HUES64 (cell line): ENCODE results near the gene NOS2. TPM values are rescaled to one million over a fixed set of nuclear protein-coding genes. Genes with fewer than 3 reads are reported as not detected.
"Not testable (repeated sequence)": the region's sequence is repeated elsewhere in the genome, so short reads cannot be mapped to it uniquely, and the experiment has no call there.

Experiments used
- H3K27ac ChIP-seq: 2 replicates; pipeline ENCODE4 v1.7.0; 2013; ENCODE audit warnings: low read depth, low read length, inconsistent platforms
- H3K27me3 ChIP-seq: 2 replicates; pipeline ENCODE4 v1.6.1; 2013; ENCODE audit warnings: mild to moderate bottlenecking, low read length; ENCODE audit not compliant: insufficient read depth
- H3K36me3 ChIP-seq: 2 replicates; pipeline ENCODE4 v1.6.1; 2013; ENCODE audit warnings: mild to moderate bottlenecking, low read length; ENCODE audit not compliant: insufficient read depth
- H3K4me1 ChIP-seq: 2 replicates; pipeline ENCODE4 v1.6.1; 2013; ENCODE audit warnings: mild to moderate bottlenecking, low read length, moderate library complexity; ENCODE audit not compliant: insufficient read depth
- H3K4me3 ChIP-seq: 2 replicates; pipeline ENCODE4 v1.5.1; 2013; ENCODE audit warnings: mild to moderate bottlenecking, low read length, moderate library complexity
- H3K9ac ChIP-seq: 2 replicates; pipeline ENCODE4 v1.6.1; 2013; ENCODE audit warnings: mild to moderate bottlenecking, low read depth, low read length
- H3K9me3 ChIP-seq: 2 replicates; pipeline ENCODE4 v1.6.1; 2013; ENCODE audit warnings: low read depth, low read length; ENCODE audit not compliant: insufficient read depth
- WGBS: fragments of 150-250, 120-280 bp; methylation state at CpG from one replicate; pipeline ENCODE4 v1.1.7; 2013; ENCODE audit warnings: missing lambda C conversion rate; 5-methylcytosine and 5-hydroxymethylcytosine counted together
- polyA plus RNA-seq, 2 experiments: library from polyadenylated mRNA; stranded (reverse); fragments of 50-300 nt; gene quantifications; one replicate each; pipeline ENCODE4 v1.2.3, GENCODE V29; 2013

Gene NOS2
- polyA plus RNA-seq (2013, experiment 1 of 2) = 1.00 TPM
- 1.2 TPM for polyA plus RNA-seq (2013, experiment 2 of 2)

DNA sequence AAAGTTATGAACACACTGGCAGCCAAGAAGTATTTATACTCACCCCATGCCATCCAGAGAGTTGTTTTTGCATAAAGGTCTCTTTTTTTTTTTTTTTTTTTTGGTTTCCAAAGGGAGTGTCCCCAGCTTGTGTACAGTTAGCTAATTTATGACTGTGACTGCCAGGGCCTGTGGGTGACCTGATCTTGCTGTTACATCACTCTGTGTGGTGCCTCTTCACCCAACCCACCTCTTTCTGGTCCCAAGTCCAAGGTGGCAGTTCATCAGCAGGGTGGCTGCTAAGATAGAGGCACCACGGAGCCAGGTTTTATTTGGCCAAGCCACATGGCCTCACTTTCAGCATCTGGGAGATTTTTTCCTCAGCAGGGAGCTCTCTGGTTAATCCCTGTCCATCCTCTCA lies at the start of gene NOS2:
TSS of gene NOS2 (minus strand) at position 8 of the 400 bp plus-strand sequence. CDS start 1,720 bp downstream, outside the sequence.
- H3K27me3 ChIP-seq = 0 out of 2 replicates have a peak, but pooled peaks cover under 1% of the 10 kb centered on the region
- no peaks in the 10 kb centered on the region; the same call in 1 of the 2 replicates for H3K4me1 ChIP-seq
- H3K9ac ChIP-seq = no peak within 1 kb of the TSS
- 58% methylated on average over 1 of the region's 1 CpG for WGBS
- no peaks in the 10 kb centered on the region for H3K9me3 ChIP-seq
- no peak within 1 kb of the TSS for H3K27ac ChIP-seq
- no peak within 1 kb of the TSS for H3K4me3 ChIP-seq
- no peaks in the 10 kb centered on the region for H3K36me3 ChIP-seq

DNA sequence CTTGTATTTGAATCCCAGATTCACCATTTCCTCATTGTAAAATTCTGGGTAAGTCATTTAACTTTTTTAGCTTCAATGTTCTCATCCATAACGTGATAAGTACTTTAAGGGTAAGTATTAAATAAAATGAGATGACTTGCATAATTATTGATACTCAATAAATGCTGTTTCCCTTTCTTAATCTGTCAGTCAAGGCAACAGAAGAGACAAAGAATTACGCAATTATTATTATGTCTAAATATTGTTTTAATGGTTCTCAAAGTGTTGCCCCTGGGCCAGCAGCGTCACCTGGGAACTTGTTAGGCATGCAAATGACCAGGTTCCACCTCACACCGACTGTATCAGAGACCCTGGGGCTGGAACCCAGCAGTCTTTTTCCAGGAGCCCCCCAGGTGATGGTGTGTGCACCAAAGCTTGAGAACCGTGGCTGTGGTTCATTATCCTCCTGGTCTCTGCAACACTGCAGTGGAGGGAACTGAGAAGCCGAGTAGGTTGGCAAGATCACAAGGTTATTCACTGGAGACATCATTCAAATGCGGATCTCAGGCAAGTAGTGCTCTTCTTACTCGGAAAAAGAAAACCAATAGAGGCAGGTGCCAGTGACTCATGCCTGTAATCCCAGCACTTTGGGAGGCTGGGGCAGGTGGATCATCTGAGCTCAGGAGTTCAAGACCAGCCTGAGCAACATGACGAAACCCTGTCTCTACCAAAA lies 49.3 kb upstream of the NOS2 start:
- WGBS = 63% methylated on average over 7 of the region's 9 CpGs
- Histone ChIP-seq H3K4me1 (peaks cover 7% of the 10 kb centered on the region; the same call in 1 of the 2 replicates), H3K9me3 (no peaks in the 10 kb centered on the region), H3K27ac (no peak overlapping the region), H3K27me3 (no peaks in the 10 kb centered on the region), H3K36me3 (no peaks in the 10 kb centered on the region), H3K9ac (no peak overlapping the region), H3K4me3 (no peak overlapping the region)

DNA sequence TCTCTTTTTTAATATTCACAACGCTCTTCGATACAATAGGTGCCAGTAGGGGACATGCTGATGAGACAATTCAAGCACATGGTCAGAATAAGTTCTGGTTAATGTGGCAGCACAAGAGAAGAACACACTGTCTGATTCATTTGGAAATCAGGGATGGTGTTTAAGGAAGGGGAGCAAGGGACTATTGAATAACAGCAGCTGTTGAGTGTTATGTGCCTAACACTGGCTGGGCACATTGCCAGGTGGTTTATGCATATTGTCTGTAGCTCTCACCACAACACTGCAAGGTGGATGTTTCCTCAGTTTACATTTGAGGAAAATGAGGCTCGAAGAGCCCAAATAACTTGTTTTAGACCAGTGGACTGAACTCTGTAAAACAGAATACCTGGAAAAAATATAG lies 48.6 kb upstream of the NOS2 start:
- Histone ChIP-seq H3K4me1 (peaks cover 7% of the 10 kb centered on the region; the same call in 1 of the 2 replicates), H3K36me3 (no peaks in the 10 kb centered on the region), H3K4me3 (no peak overlapping the region), H3K27ac (no peak overlapping the region), H3K27me3 (no peaks in the 10 kb centered on the region), H3K9ac (no peak overlapping the region), H3K9me3 (no peaks in the 10 kb centered on the region)
- 91% methylated on average over 3 of the region's 3 CpGs for WGBS

DNA sequence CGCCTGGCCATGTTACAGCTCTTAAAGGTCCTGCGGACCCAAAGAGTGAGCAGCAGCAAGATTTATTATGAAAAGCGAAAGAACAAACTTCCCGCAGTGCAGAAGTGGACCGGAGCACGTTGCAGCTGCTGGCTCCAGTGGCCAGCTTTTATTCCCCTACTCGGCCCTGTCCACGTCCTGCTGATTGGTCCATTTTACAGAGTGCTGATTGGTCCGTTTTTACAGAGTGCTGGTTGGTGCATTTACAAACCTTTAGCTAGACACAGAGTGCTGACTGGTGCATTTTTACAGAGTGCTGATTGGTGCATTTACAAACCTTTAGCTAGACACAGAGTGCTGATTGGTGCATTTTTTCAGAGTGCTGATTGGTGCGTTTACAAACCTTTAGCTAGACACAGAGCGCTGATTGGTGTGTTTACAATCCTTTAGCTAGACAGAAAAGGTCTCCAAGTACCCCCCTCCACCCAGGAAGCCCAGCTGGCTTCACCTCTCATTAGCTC lies 46.5 kb upstream of the NOS2 start:
- H3K9me3 ChIP-seq, H3K9ac ChIP-seq, H3K4me3 ChIP-seq, H3K27me3 ChIP-seq, H3K36me3 ChIP-seq, H3K27ac ChIP-seq, H3K4me1 ChIP-seq: not testable (repeated sequence)
- WGBS = 95% methylated on average over 11 of the region's 11 CpGs

DNA sequence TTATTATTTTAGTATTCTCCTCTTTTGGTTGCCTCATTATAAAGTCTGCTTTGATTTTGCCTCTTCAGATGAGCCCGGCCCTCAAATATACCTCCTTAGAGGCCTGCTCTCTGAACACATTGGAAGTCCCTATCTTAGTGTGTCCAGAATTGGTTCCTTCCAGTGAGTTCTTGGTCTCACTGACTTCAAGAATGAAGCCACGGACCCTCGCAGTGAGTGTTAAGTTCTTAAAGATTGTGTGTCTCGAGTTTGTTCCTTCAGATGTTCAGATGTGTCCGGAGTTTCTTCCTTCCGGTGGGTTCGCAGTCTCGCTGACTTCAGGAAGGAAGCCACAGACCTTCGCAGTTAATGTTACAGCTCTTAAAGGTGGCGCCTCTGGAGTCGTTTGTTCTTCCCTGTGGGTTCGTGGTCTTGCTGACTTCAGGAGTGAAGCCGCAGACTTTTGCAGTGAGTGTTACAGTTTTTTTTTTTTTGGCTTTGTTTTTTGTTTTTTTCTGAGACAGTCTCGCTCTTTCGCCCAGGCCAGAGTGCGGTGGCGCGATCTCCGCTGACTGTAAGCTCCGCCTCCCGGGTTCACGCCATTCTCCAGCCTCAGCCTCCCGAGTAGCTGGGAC lies 45.8 kb upstream of the NOS2 start:
- Histone ChIP-seq H3K27me3 (no peaks in the 10 kb centered on the region), H3K4me3 (no peak overlapping the region), H3K4me1 (peaks cover 7% of the 10 kb centered on the region; the same call in 1 of the 2 replicates), H3K9ac (no peak overlapping the region), H3K27ac (no peak overlapping the region), H3K36me3 (no peaks in the 10 kb centered on the region), H3K9me3 (no peaks in the 10 kb centered on the region)
- 96% methylated on average over 23 of the region's 23 CpGs for WGBS

DNA sequence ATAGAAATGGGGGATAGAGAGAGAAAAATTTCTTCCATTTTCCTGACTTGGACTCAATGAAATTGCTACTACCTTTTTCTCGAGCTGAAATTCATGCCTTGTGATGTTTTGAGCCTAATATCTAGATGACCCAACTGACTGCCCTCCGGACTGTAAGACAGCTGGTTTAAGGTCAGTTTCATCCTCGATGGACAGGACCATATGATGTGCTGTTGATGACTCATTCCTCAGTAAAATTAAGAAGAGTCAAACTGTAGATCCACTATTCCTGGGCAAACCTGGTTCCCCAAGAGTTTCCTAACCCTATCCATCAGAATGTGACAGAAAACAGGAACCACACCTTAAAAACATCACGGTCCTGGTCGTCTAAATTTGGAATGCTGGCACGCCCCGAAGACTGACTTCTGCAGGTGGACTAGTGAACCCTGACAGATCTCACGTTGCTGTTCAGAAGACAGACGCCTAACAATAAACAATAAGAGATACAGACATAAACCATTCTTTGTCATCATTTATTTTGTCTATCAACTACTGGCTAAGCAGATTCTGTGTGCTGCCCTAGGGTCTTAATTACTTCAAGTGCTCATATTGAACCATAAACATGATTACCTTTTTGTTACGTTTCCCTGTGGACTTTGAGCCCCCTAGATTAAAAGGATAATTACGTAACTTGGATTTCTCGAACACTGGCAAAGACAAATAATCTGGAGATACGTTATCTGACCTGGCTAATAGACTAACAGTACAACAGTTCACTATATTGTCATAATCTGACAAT lies 45.1 kb upstream of the NOS2 start:
- H3K27me3 ChIP-seq = no peaks in the 10 kb centered on the region
- no peak overlapping the region for H3K9ac ChIP-seq
- no peaks in the 10 kb centered on the region for H3K9me3 ChIP-seq
- H3K27ac ChIP-seq = no peak overlapping the region
- no peak overlapping the region for H3K4me3 ChIP-seq
- H3K36me3 ChIP-seq = no peaks in the 10 kb centered on the region
- peaks cover 7% of the 10 kb centered on the region; the same call in 1 of the 2 replicates for H3K4me1 ChIP-seq
- 87% methylated on average over 13 of the region's 13 CpGs for WGBS

DNA sequence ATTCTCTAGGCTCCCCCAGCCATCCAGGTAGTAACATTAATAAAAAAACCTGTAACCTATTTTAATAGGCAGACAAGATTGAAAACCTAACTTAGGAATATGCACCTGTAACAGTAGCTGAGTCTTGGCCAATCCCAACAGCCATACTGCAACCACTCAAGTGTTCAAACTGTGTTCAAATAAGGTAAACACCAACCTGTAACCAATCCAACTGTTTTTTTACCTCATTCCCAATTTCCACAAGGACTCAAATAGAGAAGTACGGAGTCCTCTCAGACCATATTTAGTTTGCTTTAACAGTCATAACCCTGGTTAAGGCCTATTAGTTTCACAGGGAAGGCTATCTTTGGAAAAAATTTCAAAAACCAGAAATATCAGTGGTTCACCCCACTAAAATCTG lies 40.4 kb upstream of the NOS2 start:
- no peaks in the 10 kb centered on the region for H3K27me3 ChIP-seq
- H3K36me3 ChIP-seq = no peaks in the 10 kb centered on the region
- H3K9me3 ChIP-seq = no peaks in the 10 kb centered on the region
- H3K4me3 ChIP-seq = no peak overlapping the region
- H3K9ac ChIP-seq = no peak overlapping the region
- H3K27ac ChIP-seq = no peak overlapping the region
- 93% methylated on average over 1 of the region's 1 CpG for WGBS
- H3K4me1 ChIP-seq = no peaks in the 10 kb centered on the region

DNA sequence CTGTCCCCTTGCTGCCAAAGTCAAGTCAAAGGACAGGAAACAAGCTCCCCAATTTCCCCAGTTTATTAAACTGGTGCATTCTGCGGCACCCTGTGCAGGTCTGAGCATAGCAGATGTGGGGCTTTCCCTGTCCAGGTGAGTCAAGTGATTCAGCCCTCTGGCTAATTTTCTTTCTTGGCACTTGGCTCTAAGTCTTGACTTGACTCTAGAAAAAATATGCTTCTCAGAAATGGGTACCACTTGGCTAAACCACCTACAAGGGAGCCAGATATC lies 40.0 kb upstream of the NOS2 start:
- H3K36me3 ChIP-seq, H3K27me3 ChIP-seq, H3K4me1 ChIP-seq, H3K9me3 ChIP-seq, H3K4me3 ChIP-seq, H3K9ac ChIP-seq, H3K27ac ChIP-seq: not testable (repeated sequence)
- WGBS = no CpG with 5 or more reads among the region's 1 CpG

DNA sequence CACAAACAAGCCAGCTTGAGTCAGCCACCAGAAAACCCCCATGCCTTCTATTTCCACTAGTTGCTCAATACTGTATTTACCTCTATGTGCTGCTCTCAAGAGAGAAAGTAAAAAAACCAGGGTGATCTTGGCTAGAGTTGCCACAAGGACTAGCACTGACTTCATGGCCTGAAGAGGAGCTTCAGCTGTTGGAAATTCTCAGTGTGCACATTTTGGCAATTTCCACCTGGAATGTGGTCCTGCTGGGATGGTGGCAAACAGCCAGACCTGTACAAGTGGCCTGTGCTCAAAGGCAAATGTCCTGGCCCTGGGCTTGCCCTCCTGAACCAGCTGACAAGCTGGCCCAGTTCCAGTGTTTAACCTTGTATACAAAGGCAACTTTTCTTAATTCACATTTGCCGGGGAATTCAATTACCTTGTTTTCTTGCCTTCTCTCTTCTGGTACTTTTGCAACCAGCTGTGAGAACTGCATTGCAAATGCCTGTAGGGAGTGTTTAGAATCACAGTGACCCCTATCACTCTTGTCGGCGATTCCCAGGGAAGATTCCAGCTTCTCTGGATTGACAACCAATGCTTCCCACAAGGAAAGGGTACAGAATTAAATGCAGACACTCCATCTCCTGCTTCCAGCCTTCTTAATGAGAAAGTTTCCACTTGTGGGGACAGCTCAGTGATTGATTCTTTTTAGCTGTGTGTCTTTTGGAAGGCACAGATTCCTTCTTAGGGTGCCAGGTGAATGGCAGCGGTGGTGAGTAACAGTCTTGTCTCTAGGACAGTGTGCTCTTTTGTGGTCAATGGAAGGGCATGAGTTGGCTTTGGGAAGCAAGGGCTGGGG lies 39.5 kb upstream of the NOS2 start:
- H3K4me3 ChIP-seq, H3K27ac ChIP-seq, H3K4me1 ChIP-seq, H3K36me3 ChIP-seq, H3K9ac ChIP-seq, H3K9me3 ChIP-seq, H3K27me3 ChIP-seq: not testable (repeated sequence)
- 43% methylated on average over 1 of the region's 4 CpGs for WGBS

DNA sequence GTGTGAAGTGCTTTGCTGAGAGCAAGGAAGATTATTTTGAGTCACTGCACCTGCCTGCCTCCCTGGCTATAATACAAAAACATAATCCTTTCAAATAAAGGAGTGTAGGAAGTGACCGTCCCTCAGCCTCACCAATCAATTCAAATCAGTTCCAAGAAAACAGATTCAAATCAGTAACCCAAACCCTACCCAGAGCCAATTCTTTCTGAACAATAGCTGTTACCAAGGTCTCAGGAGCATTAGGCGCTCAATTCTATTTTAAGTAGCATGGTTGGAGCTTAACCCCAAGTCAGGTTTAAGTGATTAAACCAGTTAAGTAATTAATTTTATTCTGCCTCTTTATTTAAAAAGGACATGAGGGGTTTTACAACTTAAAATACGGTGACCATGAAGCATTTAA lies 38.3 kb upstream of the NOS2 start:
- not testable (repeated sequence) for H3K9ac ChIP-seq, H3K4me1 ChIP-seq, H3K9me3 ChIP-seq, H3K4me3 ChIP-seq, H3K27ac ChIP-seq, H3K27me3 ChIP-seq, H3K36me3 ChIP-seq
- WGBS = 88% methylated on average over 2 of the region's 3 CpGs

DNA sequence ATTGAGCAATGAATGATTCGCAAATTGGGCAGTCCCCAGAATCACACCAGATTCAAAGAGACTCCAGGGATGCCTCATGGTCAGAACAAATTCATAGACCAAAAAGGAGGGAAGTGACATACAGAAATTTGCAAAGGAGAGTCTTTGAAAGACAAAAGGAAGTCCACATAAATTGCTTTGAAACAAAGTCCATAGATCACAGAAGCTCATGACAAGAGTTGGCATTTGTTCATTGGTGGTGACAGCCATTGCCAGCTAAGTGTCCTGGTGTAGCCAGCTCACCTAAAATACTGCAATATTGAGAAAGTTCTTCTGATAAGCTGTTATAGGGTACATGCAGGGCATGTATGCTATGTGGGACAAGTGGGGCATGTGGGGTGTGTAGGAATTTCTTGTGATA lies 37.4 kb upstream of the NOS2 start:
- H3K4me1 ChIP-seq, H3K36me3 ChIP-seq, H3K27ac ChIP-seq, H3K4me3 ChIP-seq, H3K27me3 ChIP-seq, H3K9me3 ChIP-seq, H3K9ac ChIP-seq: not testable (repeated sequence)
- 100% methylated on average over 1 of the region's 1 CpG for WGBS
